Kidney (tissue), 14 donors: ENCODE results near the gene TNFRSF18. TPM values are rescaled to one million over a fixed set of nuclear protein-coding genes. Genes with fewer than 3 reads are reported as not detected.

Source experiments
- DNase-seq, 5 donors: peaks; one replicate each; pipeline ENCODE4 v3.0.0-alpha.2; 2013 to 2020
- FAIRE-seq: peaks from 2 replicates; lab custom pipeline; 2012; peaks lifted over from hg19 to GRCh38; lab: Jason Lieb, UNC
- H3K27ac ChIP-seq, 2 donors: one replicate each; pipeline ENCODE4 v1.7.0; 2013; ENCODE audit warnings: low read depth in 2 of 2, low read length in 2 of 2, inconsistent platforms in 1 of 2
- H3K27me3 ChIP-seq: one replicate; pipeline ENCODE4 v1.7.1; 2013; ENCODE audit warnings: low read length, inconsistent platforms; ENCODE audit not compliant: control insufficient read depth, insufficient read depth
- H3K36me3 ChIP-seq, 3 donors: one replicate each; pipeline versions ENCODE4 v1.7.0 to v1.7.1; 2013; ENCODE audit warnings: low read length in 3 of 3, control low read depth in 1 of 3, inconsistent platforms in 1 of 3; ENCODE audit not compliant: insufficient read depth in 3 of 3, control insufficient read depth in 2 of 3
- H3K4me1 ChIP-seq, 3 donors: one replicate each; pipeline versions ENCODE4 v1.7.0 to v1.7.1; 2013; ENCODE audit warnings: low read length in 3 of 3, inconsistent platforms in 1 of 3, low read depth in 1 of 3; ENCODE audit not compliant: control insufficient read depth in 2 of 3, insufficient read depth in 2 of 3
- H3K4me3 ChIP-seq, 3 donors: one replicate each; pipeline versions ENCODE4 v1.7.0 to v1.8.1; 2013; ENCODE audit warnings: low read length in 3 of 3, control low read depth in 1 of 3, inconsistent platforms in 1 of 3
- H3K9ac ChIP-seq, 3 donors: one replicate each; pipeline versions ENCODE4 v1.7.0 to v1.7.1; 2013; ENCODE audit warnings: low read length in 3 of 3, control low read depth in 1 of 3, inconsistent platforms in 1 of 3
- H3K9me3 ChIP-seq, 3 donors: one replicate each; pipeline versions ENCODE4 v1.7.0 to v1.7.1; 2013; ENCODE audit warnings: low read length in 3 of 3, control low read depth in 1 of 3, inconsistent platforms in 1 of 3; ENCODE audit not compliant: control insufficient read depth in 2 of 3, insufficient read depth in 1 of 3
- CTCF ChIP-seq: IDR thresholded peaks from 3 replicates; pipeline ENCODE4 v1.5.1; 2012; ENCODE audit warnings: mild to moderate bottlenecking, moderate library complexity, borderline replicate concordance; ENCODE audit not compliant: insufficient read depth; ENCODE audit errors: extremely low read depth
- intact Hi-C: fragments of 100-400 bp; cut with DNase I; formaldehyde crosslinking; loops from one replicate; pipeline ENCODE4 v1.11.1; 2022
- polyA plus RNA-seq: library from polyadenylated mRNA; stranded (reverse); fragments of 350-450 nt; fragmentation: Illumina TruSeq; extraction: RNeasy Lipid Tissue Mini Kit (QIAGEN cat#74804); gene quantifications from one replicate; pipeline ENCODE4 v1.2.3, GENCODE V29; 2014; ENCODE audit warnings: low read depth, low replicate concordance; ENCODE audit not compliant: insufficient read depth
- total RNA-seq: library from RNA; stranded (reverse); fragmentation: NEBNext Ultra II Directional; extraction: Animal tissue kit (Norgen Biotek cat#: 25700); gene quantifications from one replicate; pipeline ENCODE4 v1.2.1, GENCODE V29; 2021
- donor health status: control.
- donor health status: control.
- donor health status: control.
- donor health status: control.
- donor health status: control.
- donor health status: DM: yes; HTN: yes; CAD: no.
- donor health status: Normal renal cell carcinoma (clear cell type).

The TNFRSF18 gene
- total and polyA plus RNA-seq, 2 donors from 2014 or later, result 8.1 TPM; not detected in 1

DNA sequence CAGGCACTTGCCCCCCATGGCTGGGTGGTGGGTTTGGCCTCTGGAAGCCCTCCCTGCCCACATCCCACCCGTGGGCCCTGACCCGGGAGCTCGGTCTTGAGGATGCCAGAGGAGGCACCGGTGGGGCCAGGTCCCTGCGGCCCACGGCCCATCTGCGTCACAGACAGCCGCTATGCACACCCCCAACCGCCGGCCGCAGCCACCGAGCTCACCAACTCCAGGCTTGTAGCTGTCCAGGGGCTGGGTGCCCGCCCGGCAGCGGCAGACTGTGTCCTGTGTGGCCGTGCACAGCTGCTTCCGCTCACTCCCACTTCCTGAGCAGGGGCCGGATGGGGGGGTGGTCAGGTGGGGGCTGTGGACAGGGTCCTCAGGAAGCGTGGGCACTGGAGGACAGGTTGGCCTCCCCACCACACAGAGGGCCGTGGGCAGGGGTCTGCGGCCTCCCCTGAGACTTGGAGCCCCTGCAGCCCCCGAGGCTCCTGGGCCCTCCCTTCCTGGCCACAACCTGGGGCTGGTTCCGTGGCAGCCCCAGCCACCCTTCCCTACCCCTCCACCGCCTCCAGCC lies 6.5 kb upstream of the TNFRSF18 start:
- peaks cover 0 to 7% (median 0%) of the 10 kb centered on the region in 3 donors for H3K4me1 ChIP-seq
- no peak overlapping the region for H3K4me3 ChIP-seq
- no peak overlapping the region for H3K9ac ChIP-seq
- TF ChIP-seq CTCF, result no peak
- intact Hi-C loops, result no loop called here
- no peak overlapping the region for H3K27ac ChIP-seq
- H3K36me3 ChIP-seq, result no peaks in the 10 kb centered on the region
- no peak for FAIRE-seq
- DNase-seq, result peak; percentile 57 to 90 (median 78)
- H3K27me3 ChIP-seq, result no peaks in the 10 kb centered on the region
- no peaks in the 10 kb centered on the region for H3K9me3 ChIP-seq

- no peak for TF ChIP-seq CTCF
- intact Hi-C loops, result no loop called here
- no peak overlapping the region for H3K4me3 ChIP-seq
- H3K27ac ChIP-seq, result no peak overlapping the region
- H3K27me3 ChIP-seq, result no peaks in the 10 kb centered on the region
- no peaks in the 10 kb centered on the region for H3K9me3 ChIP-seq
- peaks cover 0 to 7% (median 0%) of the 10 kb centered on the region in 3 donors for H3K4me1 ChIP-seq
- FAIRE-seq (no peak), DNase-seq (peak in 2 of 5 donors; percentile 57 to 73)
- H3K9ac ChIP-seq, result no peak overlapping the region
- H3K36me3 ChIP-seq, result no peaks in the 10 kb centered on the region
These were observed 5.4 kb upstream of the TNFRSF18 start for GRCh38 chr1:1211541-1212441.

DNA sequence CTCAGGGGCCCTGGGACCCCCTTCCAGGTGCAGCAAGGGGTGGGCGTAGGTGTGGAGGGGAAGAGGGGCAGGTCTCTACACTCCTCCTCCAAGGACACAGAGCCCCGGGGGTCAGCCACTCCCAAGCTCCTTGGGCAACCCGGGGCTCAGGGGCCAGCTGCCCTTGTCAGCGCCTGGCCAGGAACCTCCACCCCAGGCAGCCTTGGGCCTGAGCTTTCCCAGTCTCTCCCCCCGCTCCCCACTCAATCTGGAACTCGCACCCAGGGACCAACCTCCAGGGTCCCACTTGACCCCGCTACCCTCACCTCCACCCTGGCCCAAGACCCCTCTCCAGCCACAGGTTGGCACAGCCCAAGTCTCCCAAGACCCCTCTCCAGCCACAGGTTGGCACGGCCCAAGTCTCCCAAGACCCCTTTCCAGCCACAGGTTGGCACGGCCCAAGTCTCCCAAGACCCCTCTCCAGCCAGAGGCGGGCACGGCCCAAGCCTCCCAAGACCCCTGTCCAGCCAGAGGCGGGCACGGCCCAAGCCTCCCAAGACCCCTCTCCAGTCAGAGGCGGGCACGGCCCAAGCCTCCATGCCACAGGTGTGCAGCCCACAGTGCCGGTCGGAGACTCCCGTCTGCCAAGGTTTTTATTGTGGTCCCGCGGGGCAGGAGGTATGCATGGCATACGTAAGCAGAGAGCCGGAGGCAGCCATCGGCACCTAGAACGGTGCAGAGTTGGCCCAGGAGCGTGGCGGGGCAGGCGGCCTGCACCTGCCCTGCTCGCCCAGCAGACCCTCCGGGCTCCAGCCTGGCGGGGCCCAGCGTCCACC lies 4.5 kb upstream of the TNFRSF18 start:
- Histone ChIP-seq H3K9me3 (no peaks in the 10 kb centered on the region), H3K4me1 (peaks cover 0 to 7% (median 0%) of the 10 kb centered on the region in 3 donors)
- FAIRE-seq, result no peak

More for the DNA sequence above, 4.5 kb upstream of the TNFRSF18 start:
- Histone ChIP-seq H3K27me3 (no peaks in the 10 kb centered on the region), H3K4me3 (no peak overlapping the region), H3K27ac (no peak overlapping the region), H3K9ac (no peak overlapping the region), H3K36me3 (no peaks in the 10 kb centered on the region)
- TF ChIP-seq CTCF, result no peak
- DNase-seq, result peak in 2 of 5 donors; percentile 40 to 80
- intact Hi-C loops, result no loop called here
